ENCODE results near the gene MRPL34.

GRCh38 chr19:17296273-17296672, 9.4 kb upstream of the MRPL34 start:
- TF ChIP-seq POLR2AphosphoS5 (IDR thresholded peaks at IDR 0.05; ENCODE audit: borderline replicate concordance, low read depth, low read length) (no peak), EZH2 (IDR thresholded peaks at IDR 0.05) (no peak), FOXP2 (optimal IDR thresholded peaks at IDR 0.05; ENCODE audit: control extremely low read depth, extremely low read length, insufficient read depth) (no peak)

Measured in SK-N-MC (cell line).